HCT116 (cell line): ENCODE results near the gene FAM13A. TPM values are rescaled to one million over a fixed set of nuclear protein-coding genes. Genes with fewer than 3 reads are reported as not detected.

ENCODE experiments used
- ATAC-seq: fragments of 200-7000 bp; cut with Tn5 transposase; 2 replicates; pipeline ENCODE4 v1.9.1; 2020; ENCODE audit warnings: mild to moderate bottlenecking, moderate library complexity
- BruUV-seq: library from RNA; stranded (reverse); fragments of 400-500 nt; replicated peaks from 2 replicates; lab custom pipeline; 2021; lab: Mats Ljungman, UMichigan
- CTCF ChIA-PET: fragments of 300-600 bp; sonication (Branson Sonifier 250); formaldehyde crosslinking; loops from one replicate; lab custom pipeline; 2021; ENCODE audit warnings: antibody characterized with exemption; lab: Charles Lee
- POLR2A ChIA-PET: fragments of 300-600, 350-600 bp; sonication (Branson Sonifier 250); formaldehyde crosslinking; loops from one replicate; lab custom pipeline; 2021; ENCODE audit warnings: antibody characterized with exemption; lab: Charles Lee
- RAD21 ChIA-PET, 2 experiments: fragments of 300-600 bp; sonication (Branson Sonifier 250); formaldehyde crosslinking; loops; one replicate each; lab custom pipeline; 2023; ENCODE audit warnings: low total read pairs in 2 of 2; ENCODE audit not compliant: uncharacterized antibody in 2 of 2, unreplicated experiment in 2 of 2, low non-redundant PET in 1 of 2; lab: Charles Lee
- DNase-seq: peaks from one replicate; pipeline ENCODE4 v3.0.0-alpha.2; 2010; ENCODE audit warnings: low read depth, low spot score
- H2AFZ ChIP-seq: fragments of 200-600 bp; shearing (Covaris generic), sonication (generic); 2 replicates; pipeline ENCODE4 v1.6.1; 2017; ENCODE audit warnings: low read depth, mixed run types, mixed read lengths, antibody characterized with exemption, low read length; ENCODE audit not compliant: poor library complexity, severe bottlenecking
- H3K27ac ChIP-seq: 2 replicates; pipeline ENCODE4 v1.5.1; 2012; ENCODE audit warnings: low read depth, low read length
- H3K27me3 ChIP-seq: fragments of 200-600 bp; sonication (generic); 2 replicates; pipeline ENCODE4 v1.6.1; 2016; ENCODE audit warnings: mixed run types, low read length, mixed read lengths; ENCODE audit not compliant: insufficient read depth
- H3K36me3 ChIP-seq, 2 experiments: fragments of 200-500 bp in 1 of 2; fragments of 200-600 bp in 1 of 2; sonication (Bioruptor generic) in 1 of 2; sonication (generic) in 1 of 2; 2 replicates each; pipeline versions ENCODE4 v1.5.1 to v1.6.1; 2014 to 2016; ENCODE audit warnings: low read length in 2 of 2, inconsistent platforms in 1 of 2, mixed read lengths in 1 of 2, mixed run types in 1 of 2; ENCODE audit not compliant: insufficient read depth in 2 of 2, control insufficient read depth in 1 of 2
- H3K4me1 ChIP-seq, 2 experiments: fragments of 200-600 bp in 1 of 2; sonication (generic) in 1 of 2; 2 replicates each; pipeline versions ENCODE4 v1.5.1 to v1.6.1; 2012 to 2017; ENCODE audit warnings: low read length in 2 of 2, inconsistent platforms in 1 of 2, mild to moderate bottlenecking in 1 of 2, mixed read lengths in 1 of 2, mixed run types in 1 of 2, moderate library complexity in 1 of 2; ENCODE audit not compliant: insufficient read depth in 2 of 2, control insufficient read depth in 1 of 2
- H3K4me2 ChIP-seq: fragments of 200-600 bp; sonication (generic); 2 replicates; pipeline ENCODE4 v1.6.1; 2017; ENCODE audit warnings: mixed run types, low read length, mixed read lengths
- H3K4me3 ChIP-seq, 2 experiments: fragments of 200-600 bp in 1 of 2; sonication (generic) in 1 of 2; replicated peaks in 1 of 2; 2 replicates each; pipeline ENCODE4 v1.5.1; 2011 to 2016; ENCODE audit warnings: low read length in 2 of 2, control low read depth in 1 of 2, low read depth in 1 of 2, mild to moderate bottlenecking in 1 of 2, mixed read lengths in 1 of 2, mixed run types in 1 of 2
- H3K79me2 ChIP-seq: fragments of 200-600 bp; sonication (generic); 2 replicates; pipeline ENCODE4 v1.6.1; 2017; ENCODE audit warnings: mild to moderate bottlenecking, mixed run types, low read length, moderate library complexity, mixed read lengths; ENCODE audit not compliant: insufficient read depth
- H3K9ac ChIP-seq: fragments of 200-600 bp; sonication (generic); 2 replicates; pipeline ENCODE4 v1.6.1; 2016; ENCODE audit warnings: low read length, mixed read lengths
- H3K9me2 ChIP-seq: fragments of 200-600 bp; sonication (generic), shearing (Covaris generic); 2 replicates; pipeline ENCODE4 v1.6.1; 2017; ENCODE audit warnings: mixed run types, mild to moderate bottlenecking, moderate library complexity; ENCODE audit not compliant: insufficient read depth
- H3K9me3 ChIP-seq, 2 experiments: fragments of 200-500 bp in 1 of 2; fragments of 200-600 bp in 1 of 2; sonication (Bioruptor generic) in 1 of 2; sonication (generic) in 1 of 2; 2 replicates each; pipeline ENCODE4 v1.6.1; 2014 to 2017; ENCODE audit warnings: low read length in 2 of 2, mixed read lengths in 2 of 2, inconsistent platforms in 1 of 2, low read depth in 1 of 2, mild to moderate bottlenecking in 1 of 2, mixed run types in 1 of 2, moderate library complexity in 1 of 2; ENCODE audit not compliant: control insufficient read depth in 1 of 2, insufficient read depth in 1 of 2
- H4K20me1 ChIP-seq: fragments of 200-600 bp; sonication (generic), shearing (Covaris generic); 2 replicates; pipeline ENCODE4 v1.6.1; 2017; ENCODE audit warnings: mixed run types, mild to moderate bottlenecking, moderate library complexity; ENCODE audit not compliant: insufficient read depth
- CBX3 ChIP-seq: IDR thresholded peaks from 2 replicates; pipeline ENCODE4 v1.6.1; 2012; ENCODE audit warnings: low read depth
- CTCF ChIP-seq, 3 experiments: fragments of 200-600 bp in 1 of 3; sonication (generic) in 1 of 3; IDR thresholded peaks in 2 of 3; conservative IDR thresholded peaks in 1 of 3; 2 replicates each; pipeline ENCODE4 v1.5.1; 2012 to 2017; ENCODE audit warnings: low read depth in 2 of 3, low read length in 2 of 3, antibody characterized with exemption in 1 of 3, borderline replicate concordance in 1 of 3, control low read depth in 1 of 3, mild to moderate bottlenecking in 1 of 3, mixed read lengths in 1 of 3, mixed run types in 1 of 3, moderate library complexity in 1 of 3; ENCODE audit not compliant: insufficient read depth in 1 of 3
- EGR1 ChIP-seq: IDR thresholded peaks from 2 replicates; pipeline ENCODE4 v1.6.1; 2012; ENCODE audit warnings: low read depth
- ELF1 ChIP-seq: IDR thresholded peaks from 2 replicates; pipeline ENCODE4 v1.6.1; 2012; ENCODE audit warnings: low read depth, borderline replicate concordance
- JUND ChIP-seq: IDR thresholded peaks from 2 replicates; pipeline ENCODE4 v1.6.1; 2012
- POLR2A ChIP-seq: IDR thresholded peaks from 2 replicates; pipeline ENCODE4 v1.7.0; 2011; ENCODE audit warnings: borderline replicate concordance; ENCODE audit not compliant: insufficient read depth, insufficient read length; ENCODE audit errors: extremely low read depth
- POLR2AphosphoS5 ChIP-seq: IDR thresholded peaks from 2 replicates; pipeline ENCODE4 v1.6.1; 2011; ENCODE audit warnings: mild to moderate bottlenecking, low read depth, low read length, moderate library complexity
- RAD21 ChIP-seq: IDR thresholded peaks from 2 replicates; pipeline ENCODE4 v1.6.1; 2012; ENCODE audit warnings: low read depth, mild to moderate bottlenecking
- REST ChIP-seq: IDR thresholded peaks from 2 replicates; pipeline ENCODE4 v1.6.1; 2012; ENCODE audit warnings: low read depth
- SIN3A ChIP-seq: IDR thresholded peaks from 2 replicates; pipeline ENCODE4 v1.6.1; 2012; ENCODE audit warnings: low read depth
- SP1 ChIP-seq: IDR thresholded peaks from 2 replicates; pipeline ENCODE4 v1.6.1; 2012; ENCODE audit warnings: low read depth
- SRF ChIP-seq: IDR thresholded peaks from 2 replicates; pipeline ENCODE4 v1.6.1; 2012; ENCODE audit warnings: low read depth
- TCF7L2 ChIP-seq: IDR thresholded peaks from 2 replicates; pipeline ENCODE4 v1.7.0; 2011; ENCODE audit warnings: borderline replicate concordance, inconsistent platforms; ENCODE audit not compliant: insufficient read depth, insufficient read length; ENCODE audit errors: extremely low read depth
- YY1 ChIP-seq: IDR thresholded peaks from 2 replicates; pipeline ENCODE4 v1.6.1; 2011; ENCODE audit warnings: low read length, low read depth, moderate library complexity, mild to moderate bottlenecking; ENCODE audit not compliant: insufficient replicate concordance; ENCODE audit errors: extremely low read depth
- ZFX ChIP-seq: fragments of 450-650 bp; IDR thresholded peaks from 2 replicates; pipeline ENCODE4 v1.6.1; 2017
- ZNF274 ChIP-seq: fragments of 200-500 bp; sonication (Bioruptor generic); IDR thresholded peaks from 2 replicates; pipeline ENCODE4 v1.6.1; 2014; ENCODE audit warnings: mild to moderate bottlenecking, low read depth, low read length, inconsistent platforms
- intact Hi-C: fragments of 100-400 bp; cut with micrococcal nuclease; formaldehyde crosslinking; loops from 2 replicates; pipeline ENCODE4 v1.10.0; 2022
- total RNA-seq: library from RNA; stranded (reverse); gene quantifications from one replicate; pipeline ENCODE4 v1.2.1, GENCODE V29; 2021; ENCODE audit not compliant: unreplicated experiment
- TF ChIP-seq, protein P1 (sequence below): IDR thresholded peaks from 2 replicates; pipeline ENCODE4 v1.6.1; 2011; ENCODE audit warnings: mild to moderate bottlenecking, low read length, moderate library complexity; ENCODE audit not compliant: insufficient replicate concordance; ENCODE audit errors: extremely low read depth
- TF ChIP-seq, protein P2 (sequence below): IDR thresholded peaks from 2 replicates; pipeline ENCODE4 v1.6.1; 2012
- TF ChIP-seq, protein P3 (sequence below): IDR thresholded peaks from 2 replicates; pipeline ENCODE4 v1.6.1; 2012

The FAM13A gene
- total RNA-seq, 1 experiment from 2014 or later, result 17.2 TPM

DNA sequence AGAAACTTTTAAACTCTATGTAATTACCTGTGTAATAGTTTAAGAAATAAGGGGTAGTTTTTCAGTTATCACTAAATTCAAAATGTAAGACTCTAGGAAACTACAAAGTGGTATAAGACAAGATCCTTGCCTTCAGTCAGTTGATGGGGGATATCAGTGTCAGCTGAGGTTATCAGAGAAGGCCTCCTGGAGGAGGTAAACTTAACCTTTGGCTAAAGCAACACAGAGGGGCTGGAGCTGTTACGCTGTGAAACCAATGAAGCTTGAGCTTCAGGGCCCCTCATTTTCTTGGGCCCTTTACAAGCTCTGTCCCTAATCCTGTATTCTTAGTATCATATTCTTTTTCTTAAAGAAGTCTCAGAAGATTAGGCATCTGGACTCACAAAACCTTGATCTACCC lies 35.9 kb downstream of the FAM13A start:
- Histone ChIP-seq H3K9me2 (no peaks in the 10 kb centered on the region), H3K4me1 (no peaks in the 10 kb centered on the region), H3K79me2 (peaks cover 9% of the 10 kb centered on the region; the same call in 1 of the 2 replicates)
- ATAC-seq (no peak), DNase-seq (no peak)
- POLR2A ChIA-PET, result no interaction called here
- intact Hi-C loops, result no loop called here
- TF ChIP-seq EGR1 (no peak), ZNF274 (no peak), ZFX (no peak), ELF1 (no peak), SP1 (no peak), RAD21 (no peak), SRF (no peak), YY1 (no peak), POLR2A (no peak), REST (no peak), SIN3A (no peak), JUND (no peak), TCF7L2 (no peak), POLR2AphosphoS5 (no peak), CTCF (IDR thresholded peaks at IDR 0.05 in 2 of 3, conservative IDR thresholded peaks at IDR 0.05 in 1 of 3; ENCODE audit: borderline replicate concordance in 1 of 3, insufficient read depth in 1 of 3, low read depth in 2 of 3, low read length in 2 of 3) (no peak), CBX3 (no peak)
- TF ChIP-seq, protein P1, sequence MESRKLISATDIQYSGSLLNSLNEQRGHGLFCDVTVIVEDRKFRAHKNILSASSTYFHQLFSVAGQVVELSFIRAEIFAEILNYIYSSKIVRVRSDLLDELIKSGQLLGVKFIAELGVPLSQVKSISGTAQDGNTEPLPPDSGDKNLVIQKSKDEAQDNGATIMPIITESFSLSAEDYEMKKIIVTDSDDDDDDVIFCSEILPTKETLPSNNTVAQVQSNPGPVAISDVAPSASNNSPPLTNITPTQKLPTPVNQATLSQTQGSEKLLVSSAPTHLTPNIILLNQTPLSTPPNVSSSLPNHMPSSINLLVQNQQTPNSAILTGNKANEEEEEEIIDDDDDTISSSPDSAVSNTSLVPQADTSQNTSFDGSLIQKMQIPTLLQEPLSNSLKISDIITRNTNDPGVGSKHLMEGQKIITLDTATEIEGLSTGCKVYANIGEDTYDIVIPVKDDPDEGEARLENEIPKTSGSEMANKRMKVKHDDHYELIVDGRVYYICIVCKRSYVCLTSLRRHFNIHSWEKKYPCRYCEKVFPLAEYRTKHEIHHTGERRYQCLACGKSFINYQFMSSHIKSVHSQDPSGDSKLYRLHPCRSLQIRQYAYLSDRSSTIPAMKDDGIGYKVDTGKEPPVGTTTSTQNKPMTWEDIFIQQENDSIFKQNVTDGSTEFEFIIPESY, result no peak
- TF ChIP-seq, protein P2, sequence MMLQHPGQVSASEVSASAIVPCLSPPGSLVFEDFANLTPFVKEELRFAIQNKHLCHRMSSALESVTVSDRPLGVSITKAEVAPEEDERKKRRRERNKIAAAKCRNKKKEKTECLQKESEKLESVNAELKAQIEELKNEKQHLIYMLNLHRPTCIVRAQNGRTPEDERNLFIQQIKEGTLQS, result no peak
- TF ChIP-seq, protein P3, sequence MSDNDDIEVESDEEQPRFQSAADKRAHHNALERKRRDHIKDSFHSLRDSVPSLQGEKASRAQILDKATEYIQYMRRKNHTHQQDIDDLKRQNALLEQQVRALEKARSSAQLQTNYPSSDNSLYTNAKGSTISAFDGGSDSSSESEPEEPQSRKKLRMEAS, result no peak
- TF ChIP-seq, all 23 proteins: peak for 0
- H3K9ac ChIP-seq, result no peak overlapping the region
- no TSS peak for BruUV-seq
- H2AFZ ChIP-seq, result no peak overlapping the region
- no peaks in the 10 kb centered on the region for H3K27me3 ChIP-seq
- H3K9me3 ChIP-seq, result no peaks in the 10 kb centered on the region
- H3K27ac ChIP-seq, result no peak overlapping the region
- peaks cover 10% of the 10 kb centered on the region in 2 experiments; a peak in 2 of 4 replicates for H3K36me3 ChIP-seq
- ChIA-PET RAD21 (no interaction called here), CTCF (interaction anchor here (1.4 to 6.2 kb wide), 3 partner anchors 201 to 481 kb away, joined by 4 to 61 read pairs (median 21); no protein-coding TSS in a partner anchor)
- no peaks in the 10 kb centered on the region for H4K20me1 ChIP-seq
- no peak overlapping the region for H3K4me3 ChIP-seq
- H3K4me2 ChIP-seq, result no peak overlapping the region
